A673 (cell line): ENCODE results near the gene CTAGE4. TPM values are rescaled to one million over a fixed set of nuclear protein-coding genes. Genes with fewer than 3 reads are reported as not detected.
A peak's percentile ranks its signal among the peaks of the same experiment; 100 is the strongest.
"Not testable (repeated sequence)": the region's sequence is repeated elsewhere in the genome, so short reads cannot be mapped to it uniquely, and the experiment has no call there.

Source experiments
- Bru-seq: library from RNA; stranded (reverse); fragments of 400-500 nt; gene quantifications from one replicate; lab custom pipeline; 2021; lab: Mats Ljungman, UMichigan
- BruChase-seq, 2 experiments: library from RNA; stranded (reverse); fragments of 400-500 nt; gene quantifications; one replicate each; lab custom pipeline; 2021; lab: Mats Ljungman, UMichigan
- BruUV-seq: library from RNA; stranded (reverse); fragments of 400-500 nt; replicated peaks from 2 replicates; lab custom pipeline; 2021; lab: Mats Ljungman, UMichigan
- CTCF ChIA-PET: fragments of 300-600 bp; sonication (Branson Sonifier 250); formaldehyde crosslinking; loops from one replicate; lab custom pipeline; 2022; ENCODE audit warnings: antibody characterized with exemption; lab: Charles Lee
- POLR2A ChIA-PET: fragments of 300-600 bp; sonication (Branson Sonifier 250); formaldehyde crosslinking; loops from one replicate; lab custom pipeline; 2022; ENCODE audit warnings: antibody characterized with exemption; ENCODE audit not compliant: low non-redundant PET; lab: Charles Lee
- DNase-seq: peaks from one replicate; pipeline ENCODE4 v3.0.0-alpha.2; 2015; ENCODE audit warnings: low spot score
- H3K27ac ChIP-seq: fragments of 200-600 bp; sonication (generic); 2 replicates; pipeline ENCODE4 v1.5.1; 2016; ENCODE audit warnings: mixed run types, low read depth, mild to moderate bottlenecking, mixed read lengths, antibody characterized with exemption, low read length; ENCODE audit not compliant: poor library complexity, severe bottlenecking
- H3K27me3 ChIP-seq: fragments of 200-600 bp; sonication (generic); replicated peaks from 2 replicates; pipeline ENCODE4 v1.6.1; 2017; ENCODE audit warnings: mixed run types, low read depth, mild to moderate bottlenecking, mixed read lengths, antibody characterized with exemption, low read length; ENCODE audit not compliant: insufficient read depth, poor library complexity
- H3K36me3 ChIP-seq: fragments of 200-600 bp; sonication (generic); 2 replicates; pipeline ENCODE4 v1.6.1; 2016; ENCODE audit warnings: mixed run types, mild to moderate bottlenecking, mixed read lengths, antibody characterized with exemption, low read length; ENCODE audit not compliant: insufficient read depth, poor library complexity, severe bottlenecking
- H3K4me1 ChIP-seq: fragments of 200-600 bp; sonication (generic); 2 replicates; pipeline ENCODE4 v1.6.1; 2017; ENCODE audit warnings: mixed run types, mild to moderate bottlenecking, mixed read lengths, antibody characterized with exemption, low read length; ENCODE audit not compliant: insufficient read depth, poor library complexity, severe bottlenecking
- H3K4me3 ChIP-seq: fragments of 200-600 bp; sonication (generic); 2 replicates; pipeline ENCODE4 v1.5.1; 2016; ENCODE audit warnings: low read depth, mixed run types, mild to moderate bottlenecking, mixed read lengths, low read length; ENCODE audit not compliant: poor library complexity, severe bottlenecking
- H3K9me3 ChIP-seq: fragments of 200-600 bp; sonication (generic); 2 replicates; pipeline ENCODE4 v1.6.1; 2016; ENCODE audit warnings: mixed run types, low read depth, mild to moderate bottlenecking, mixed read lengths, antibody characterized with exemption, low read length; ENCODE audit not compliant: poor library complexity, severe bottlenecking
- CTCF ChIP-seq: fragments of 300-800, 200-600 bp; sonication (generic); conservative IDR thresholded peaks from 2 replicates; pipeline ENCODE4 v1.5.1; 2017; ENCODE audit warnings: low read depth, mild to moderate bottlenecking, antibody characterized with exemption, low read length, moderate library complexity, mixed read lengths
- EZH2 ChIP-seq: fragments of 200-600 bp; sonication (generic); IDR thresholded peaks from 2 replicates; pipeline ENCODE4 v1.6.1; 2017; ENCODE audit warnings: borderline replicate concordance, low read depth, mild to moderate bottlenecking, mixed read lengths, antibody characterized with exemption, low read length; ENCODE audit not compliant: poor library complexity, severe bottlenecking
- intact Hi-C: fragments of 100-400 bp; cut with micrococcal nuclease; formaldehyde crosslinking; loops from one replicate; pipeline ENCODE4 v1.10.0; 2022; ENCODE audit not compliant: unreplicated experiment
- long read RNA-seq: library from polyadenylated mRNA; stranded (forward); transcript quantifications from one replicate; pipeline ENCODE4 v2.0.0, GENCODE V29; 2022
- total RNA-seq: library from RNA; stranded (reverse); gene quantifications from 2 replicates; pipeline ENCODE4 v1.2.3, GENCODE V29; 2021

The CTAGE4 gene
- total RNA-seq, result not detected in 2 replicates
- percentile 26 among the genes with signal in this experiment for Bru-seq, nascent RNA
- BruChase-seq, experiment 1, labeled RNA remaining after a 2-hour chase, result percentile 29 among the genes with signal in this experiment
- percentile 16 among the genes with signal in this experiment for BruChase-seq, experiment 2, labeled RNA remaining after a 6-hour chase
- long read RNA-seq, result 0 reads

GRCh38 chr7:144183166-144183565 is at the start of gene CTAGE4:
Gene CTAGE4, plus strand, starts transcription at chr7:144183466. Its CDS starts 38 bp downstream, at chr7:144183504.
- H3K27me3 ChIP-seq, H3K4me1 ChIP-seq, CTCF ChIA-PET, H3K27ac ChIP-seq, DNase-seq, H3K36me3 ChIP-seq, H3K9me3 ChIP-seq, POLR2A ChIA-PET, H3K4me3 ChIP-seq, intact Hi-C loops, BruUV-seq: not testable (repeated sequence)

GRCh38 chr7:144134116-144134515 is 49.1 kb upstream of the CTAGE4 start:
- intact Hi-C loops, result no loop called here
- ChIA-PET POLR2A (no interaction called here), CTCF (no interaction called here)
- TF ChIP-seq EZH2 (no peak), CTCF (no peak)
- Histone ChIP-seq H3K27ac (no peak overlapping the region), H3K27me3 (no peaks in the 10 kb centered on the region), H3K9me3 (no peaks in the 10 kb centered on the region), H3K4me1 (no peaks in the 10 kb centered on the region), H3K4me3 (no peak overlapping the region), H3K36me3 (no peaks in the 10 kb centered on the region)
- no peak for DNase-seq
- BruUV-seq, result no TSS peak

- ChIA-PET CTCF (no interaction called here), POLR2A (no interaction called here)
- no TSS peak for BruUV-seq
Measured at GRCh38 chr7:144137501-144137900, 45.8 kb upstream of the CTAGE4 start.

GRCh38 chr7:144142187-144142586 is 41.1 kb upstream of the CTAGE4 start:
- no peak for DNase-seq
- TF ChIP-seq CTCF, result no peak
- TF ChIP-seq EZH2, result no peak
- no peaks in the 10 kb centered on the region for H3K36me3 ChIP-seq
- H3K9me3 ChIP-seq, result no peaks in the 10 kb centered on the region
- no peaks in the 10 kb centered on the region for H3K27me3 ChIP-seq
- no peak overlapping the region for H3K27ac ChIP-seq
- H3K4me1 ChIP-seq, result no peaks in the 10 kb centered on the region
- ChIA-PET CTCF (no interaction called here), POLR2A (no interaction called here)
- BruUV-seq, result no TSS peak
- intact Hi-C loops, result no loop called here
- H3K4me3 ChIP-seq, result no peak overlapping the region

More at GRCh38 chr7:144137501-144137900, 45.8 kb upstream of the CTAGE4 start:
- Histone ChIP-seq H3K27me3 (no peaks in the 10 kb centered on the region), H3K27ac (no peak overlapping the region), H3K4me1 (no peaks in the 10 kb centered on the region), H3K36me3 (no peaks in the 10 kb centered on the region), H3K9me3 (no peaks in the 10 kb centered on the region), H3K4me3 (no peak overlapping the region)
- no peak for TF ChIP-seq EZH2
- DNase-seq, result no peak
- intact Hi-C loops, result no loop called here
